EL (cell line): Measurements from ENCODE around the gene PRRG2.

Source experiments
- DNase-seq: peaks from one replicate; pipeline ENCODE4 v3.0.0-alpha.2; 2016

Gene PRRG2

DNA sequence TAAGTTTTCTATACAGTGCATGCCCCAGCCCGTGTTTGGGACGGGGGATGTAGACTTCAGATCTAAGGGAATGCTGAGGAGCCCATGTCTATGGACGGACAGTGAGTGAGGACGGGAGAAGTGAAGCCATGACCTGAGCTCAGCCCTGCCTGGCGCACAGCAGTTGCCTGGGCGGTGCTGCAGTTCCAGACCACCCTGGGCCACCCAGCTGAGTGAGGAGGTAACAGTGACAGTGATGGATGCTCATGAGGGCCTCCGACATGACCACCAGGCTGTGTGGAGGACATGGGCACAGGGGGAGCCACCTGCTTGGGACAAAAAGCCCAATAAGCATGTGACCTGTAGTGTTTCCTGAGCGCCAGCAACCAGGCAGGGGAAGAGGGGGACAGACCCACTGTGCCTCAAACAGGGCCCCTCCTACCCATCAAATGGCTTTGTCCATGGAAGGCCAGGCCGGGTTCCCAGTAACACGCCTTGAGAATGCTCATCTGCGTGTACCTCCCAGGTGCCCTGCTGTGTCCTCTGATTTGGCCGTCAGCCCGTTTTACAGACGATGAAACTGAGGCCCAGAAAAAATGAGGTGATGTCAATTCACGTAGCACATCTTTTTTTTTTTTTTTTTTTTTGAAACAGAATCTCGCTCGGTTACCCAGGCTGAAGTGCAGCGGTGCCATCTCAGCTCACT lies 23.3 kb upstream of the PRRG2 start:
- DNase-seq: no peak

DNA sequence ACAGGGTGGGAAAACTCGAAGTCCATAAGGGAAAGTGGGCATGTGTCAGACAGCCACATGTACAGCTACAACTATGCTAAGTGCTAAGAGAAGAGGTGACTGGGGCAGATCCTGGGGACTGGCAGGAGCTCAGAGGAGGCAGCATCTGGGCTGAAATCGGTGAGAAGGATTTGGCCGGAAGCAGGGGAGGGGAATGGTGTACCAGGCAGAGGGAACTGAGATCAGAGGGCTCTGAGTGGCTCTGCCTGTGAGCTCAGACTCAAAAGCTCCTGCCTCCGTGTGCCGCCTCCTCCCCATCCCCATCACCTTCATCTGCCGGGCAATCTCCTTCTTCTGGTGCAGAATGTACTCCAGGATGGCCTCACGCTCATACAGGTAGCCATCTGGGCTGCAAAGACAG lies 22.5 kb upstream of the PRRG2 start:
- DNase-seq: no peak

DNA sequence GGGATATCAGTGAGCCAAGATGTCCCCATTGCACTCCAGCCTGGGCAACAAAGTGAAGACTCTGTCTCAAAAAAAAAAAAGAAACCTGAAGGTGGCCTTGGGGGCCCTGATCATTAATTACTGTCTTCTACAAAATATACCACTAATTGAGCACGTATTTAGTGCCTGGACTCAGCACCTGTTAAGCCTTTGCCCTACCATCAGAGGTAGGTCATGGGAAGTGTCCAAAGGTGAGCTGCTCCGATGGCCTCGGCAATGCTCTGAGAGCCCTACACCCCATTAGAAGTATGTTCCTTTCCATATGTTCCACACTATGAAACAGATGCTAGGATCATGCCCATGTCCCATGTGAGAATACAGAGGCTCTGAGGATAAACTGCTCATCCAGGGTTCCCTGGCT lies 21.7 kb upstream of the PRRG2 start:
- DNase-seq: no peak

DNA sequence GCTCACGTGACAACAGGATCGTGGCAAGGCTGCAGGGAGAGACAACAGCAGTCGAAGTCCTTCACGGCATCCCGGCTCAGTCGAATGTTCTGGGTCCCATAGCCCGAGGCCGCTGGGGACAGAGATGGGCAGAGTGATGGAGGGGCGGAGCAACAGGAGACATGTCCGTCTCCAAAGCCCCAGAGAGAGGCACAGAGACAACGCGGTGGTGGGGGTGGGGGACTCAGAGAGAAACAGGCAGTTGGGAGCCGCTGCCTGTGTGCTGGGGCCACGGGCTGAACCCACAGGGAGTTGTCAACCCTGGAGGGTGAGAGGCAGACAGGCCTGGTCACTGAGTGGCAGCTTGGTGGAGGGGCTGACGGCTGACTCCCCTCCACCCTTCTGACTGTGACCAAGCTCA lies 21.2 kb upstream of the PRRG2 start:
- DNase-seq: no peak

DNA sequence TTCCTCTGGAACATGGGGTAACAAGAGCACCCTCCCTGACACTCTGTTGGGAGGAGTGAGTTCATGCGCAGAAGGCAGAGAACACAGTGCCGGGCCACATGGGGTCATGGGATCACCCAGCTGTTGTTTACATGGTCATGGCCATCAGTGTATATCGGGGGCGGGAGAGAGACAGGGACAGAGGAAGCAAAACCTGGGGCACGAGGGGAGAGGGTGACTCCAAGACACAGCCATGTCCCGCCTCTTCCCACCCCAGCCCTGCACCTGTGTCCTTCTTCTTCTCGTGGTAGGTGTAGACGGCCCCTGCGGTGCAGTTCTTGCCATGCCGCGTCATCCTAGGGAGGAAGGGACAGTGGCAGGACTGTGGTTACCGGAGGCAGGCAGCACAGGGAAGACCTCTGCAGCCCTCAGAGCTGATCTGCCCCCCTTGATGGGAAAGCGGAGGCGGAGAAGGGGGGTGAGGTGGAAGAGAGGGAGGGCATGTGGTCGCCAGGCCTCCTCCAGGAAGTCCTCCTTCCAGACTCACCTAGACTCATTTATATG lies 20.7 kb upstream of the PRRG2 start:
- no peak for DNase-seq

DNA sequence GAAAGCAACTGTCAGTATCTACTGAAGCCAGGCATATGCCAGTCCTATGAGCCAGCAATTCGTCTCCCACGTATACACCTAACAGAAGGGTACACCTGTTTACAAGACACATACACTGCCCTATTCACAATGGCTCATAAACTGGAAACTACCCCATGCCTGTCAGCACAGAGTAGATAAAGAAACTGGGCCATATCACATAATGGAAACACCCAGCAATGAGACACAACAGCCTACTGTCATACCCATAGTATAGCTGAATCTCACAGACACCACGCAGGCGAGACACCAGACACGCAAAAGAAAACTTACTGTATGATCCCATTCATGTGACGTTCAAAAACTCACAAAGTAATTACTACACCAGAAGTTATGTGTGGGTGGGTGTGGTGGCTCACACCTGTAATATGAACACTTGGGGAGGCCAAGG lies 16.5 kb upstream of the PRRG2 start:
- no peak for DNase-seq

DNA sequence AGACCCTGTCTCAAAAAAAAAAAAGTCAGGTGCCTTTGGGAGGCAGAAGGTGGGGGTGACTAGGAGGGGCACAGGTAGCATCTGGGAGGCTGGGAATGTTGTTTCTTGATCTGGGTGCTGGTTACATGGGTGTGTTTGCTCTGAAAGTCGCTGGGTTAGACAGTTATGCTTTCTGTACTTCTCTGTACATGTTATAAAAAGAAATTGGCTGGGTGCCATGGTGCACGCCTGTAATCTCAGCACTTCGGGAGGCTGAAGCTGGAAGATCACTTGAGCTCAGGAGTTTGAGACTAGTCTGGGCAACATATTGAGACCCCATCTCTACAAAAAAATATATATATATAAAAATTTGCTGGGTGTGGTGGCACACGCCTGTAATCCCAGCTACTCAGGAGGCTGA lies 15.9 kb upstream of the PRRG2 start:
- no peak for DNase-seq

DNA sequence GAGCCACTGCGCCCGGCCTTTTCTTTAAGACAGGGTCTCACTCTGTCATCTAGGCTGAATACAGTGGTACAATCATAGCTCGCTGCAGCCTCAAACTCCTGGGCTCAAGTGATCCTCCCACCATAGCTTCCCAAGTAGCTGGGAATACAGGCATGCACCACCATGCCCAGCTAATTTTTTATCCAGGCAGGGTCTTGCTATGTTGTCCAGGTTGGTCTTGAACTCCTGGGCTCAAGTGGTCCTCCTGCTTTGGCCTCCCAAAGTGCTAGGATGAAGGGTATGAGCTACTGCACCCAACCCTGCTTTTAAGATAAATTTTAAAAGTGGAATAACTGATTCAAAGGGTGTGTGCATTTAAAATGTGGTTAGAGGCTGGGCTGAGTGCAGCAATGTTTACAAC lies 14.8 kb upstream of the PRRG2 start:
- DNase-seq: no peak

DNA sequence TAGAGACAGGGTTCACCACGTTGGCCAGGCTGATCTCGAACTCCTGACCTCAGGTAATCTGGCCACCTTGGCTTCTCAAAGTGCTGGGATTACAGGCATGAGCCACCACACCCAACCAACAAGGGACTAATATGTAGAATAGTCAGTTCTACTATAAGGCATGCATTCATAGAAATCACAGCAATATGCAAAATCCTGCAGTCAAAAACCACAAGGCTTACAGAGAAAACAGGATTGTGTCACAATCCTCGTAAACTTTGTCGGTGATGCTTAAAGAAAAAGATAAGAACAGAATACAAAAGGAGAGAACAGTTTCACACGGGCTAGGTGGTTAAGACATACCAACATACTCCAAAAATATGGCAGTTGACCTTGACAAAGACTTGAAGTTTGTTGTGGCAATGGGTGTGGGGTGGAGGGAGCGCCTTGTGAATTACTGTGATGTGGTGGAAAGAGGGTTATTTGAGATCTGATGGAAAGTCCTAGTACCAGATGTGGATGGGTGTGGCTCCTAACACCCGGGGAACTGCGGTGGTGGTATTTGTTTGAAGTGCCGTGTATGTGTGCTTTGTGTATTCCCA lies 13.2 kb upstream of the PRRG2 start:
- no peak for DNase-seq

DNA sequence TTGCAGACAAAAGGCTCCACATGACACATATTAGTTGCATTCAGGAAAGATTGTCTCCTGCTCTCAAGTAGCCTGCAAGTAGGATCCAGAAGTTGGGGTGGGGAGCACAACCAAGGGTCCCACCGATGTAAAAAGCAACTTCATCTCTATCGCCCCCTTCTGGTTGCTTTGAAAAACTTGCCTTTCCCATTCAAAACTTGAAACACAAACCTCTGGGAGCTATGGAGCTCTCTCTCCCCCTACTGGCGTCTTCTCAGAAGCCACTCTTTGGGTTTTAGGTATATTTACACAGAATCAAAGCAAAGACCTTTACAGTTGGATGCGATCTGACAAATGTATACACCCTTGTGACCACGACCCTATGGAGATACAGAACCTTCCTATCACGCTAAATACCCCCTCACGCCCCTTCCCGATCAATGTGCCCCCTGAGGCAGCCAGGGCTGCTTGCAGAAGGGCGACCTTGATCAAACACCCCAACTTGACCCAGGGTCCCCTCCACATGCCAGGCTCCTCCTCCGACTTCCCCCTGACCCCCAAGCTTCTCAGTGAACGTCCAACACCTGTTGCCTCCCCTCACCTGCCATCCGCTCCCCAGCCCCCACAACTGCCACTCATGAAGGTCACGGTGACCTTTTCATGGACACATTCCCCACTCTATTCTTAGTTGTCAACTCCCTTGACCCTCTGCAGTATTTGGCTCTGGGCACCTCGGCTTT lies 10.8 kb upstream of the PRRG2 start:
- DNase-seq: peak; percentile 83

DNA sequence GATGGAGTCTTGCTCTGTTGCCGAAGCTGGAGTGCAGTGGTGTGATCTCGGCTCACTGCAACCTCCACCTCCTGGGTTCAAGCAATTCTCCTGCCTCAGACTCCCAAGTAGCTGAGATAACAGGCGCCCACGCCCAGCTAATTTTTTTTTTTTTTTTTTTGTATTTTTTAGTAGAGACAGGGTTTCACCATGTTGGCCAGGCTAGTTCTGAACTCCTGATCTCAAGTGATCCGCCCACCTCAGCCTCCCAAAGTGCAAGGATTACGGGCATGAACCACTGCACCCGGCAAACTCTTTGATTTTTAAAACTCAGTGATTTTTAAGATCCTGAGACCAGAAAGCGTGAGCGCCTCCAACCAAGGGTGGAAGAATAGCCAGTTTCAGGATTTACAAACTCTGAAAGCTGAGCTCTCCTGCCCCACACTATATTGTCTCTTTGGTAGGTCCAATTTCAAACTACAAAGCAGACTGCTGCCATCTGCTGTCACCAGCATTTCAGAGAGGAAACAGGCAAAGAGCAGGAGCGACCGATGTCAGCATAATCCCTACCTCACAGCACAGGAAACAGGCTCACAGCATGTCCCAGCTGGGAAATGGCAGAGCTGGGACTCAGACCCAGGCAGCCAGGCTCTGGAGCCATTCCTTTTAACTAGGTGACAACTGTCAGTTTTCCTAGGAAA lies 10.0 kb upstream of the PRRG2 start:
- DNase-seq: peak; percentile 28

DNA sequence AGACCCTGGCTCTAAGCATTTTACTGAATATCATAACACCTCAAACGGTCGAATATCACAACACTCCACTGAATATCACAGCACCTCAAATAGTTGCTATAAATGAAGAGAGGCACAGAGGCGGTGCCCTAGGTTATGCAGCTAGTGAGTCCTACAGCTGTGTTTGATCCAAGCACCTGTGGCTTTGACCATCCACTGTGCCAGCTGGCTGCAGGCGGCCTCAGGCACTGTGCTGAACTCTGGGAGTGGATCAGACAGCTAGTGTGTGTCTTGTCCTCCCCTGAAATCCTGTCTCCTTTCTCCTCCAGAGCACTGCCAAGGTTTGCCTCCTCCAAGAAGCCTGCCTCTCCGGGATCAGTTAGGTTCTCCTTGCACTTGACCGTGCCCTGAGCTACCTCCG lies 8.1 kb upstream of the PRRG2 start:
- DNase-seq: no peak

DNA sequence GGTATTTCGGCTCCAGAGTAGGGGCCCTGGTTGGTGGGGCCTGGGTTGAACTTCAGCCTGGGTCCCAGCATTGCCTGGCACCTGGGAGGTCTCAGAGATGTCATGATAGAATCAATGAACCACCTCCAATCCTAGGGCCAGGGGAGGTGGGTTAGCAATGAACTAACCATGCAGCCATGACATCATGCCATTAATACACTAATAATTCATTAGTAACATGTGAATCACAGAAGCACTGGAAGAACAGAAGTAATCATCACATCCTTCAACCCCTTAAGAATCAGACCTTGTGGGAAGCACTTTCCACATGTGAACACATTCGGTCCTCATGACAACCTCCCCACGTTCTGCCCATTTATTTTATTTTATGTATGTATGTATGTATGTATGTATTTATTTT lies 7.7 kb upstream of the PRRG2 start:
- no peak for DNase-seq

DNA sequence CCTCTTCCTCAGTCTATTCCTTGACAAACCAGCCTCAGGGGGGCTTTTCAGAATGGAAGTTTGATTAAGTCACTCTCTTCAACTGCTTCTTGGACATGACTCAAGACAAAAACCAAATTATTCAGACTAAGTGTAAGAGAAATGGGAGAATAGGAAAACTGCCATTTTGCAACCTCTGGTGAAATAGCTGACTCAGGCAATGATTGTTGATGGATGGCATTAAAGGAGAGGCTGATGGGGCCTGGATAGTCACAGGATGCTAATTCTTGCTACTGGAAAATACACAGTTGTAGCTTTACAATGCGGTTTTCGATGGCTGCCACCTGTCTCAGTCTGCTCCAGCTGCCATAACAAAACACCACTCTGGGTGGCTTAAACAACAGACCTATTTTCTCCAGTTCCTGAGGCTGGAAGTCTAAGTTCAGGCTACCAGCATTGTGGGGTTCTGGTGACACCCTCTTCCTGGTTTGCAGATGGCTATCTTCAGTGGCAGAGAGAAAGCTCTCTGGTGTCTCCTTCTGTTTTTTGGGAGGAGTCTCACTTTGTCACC lies 6.8 kb upstream of the PRRG2 start:
- DNase-seq: no peak

DNA sequence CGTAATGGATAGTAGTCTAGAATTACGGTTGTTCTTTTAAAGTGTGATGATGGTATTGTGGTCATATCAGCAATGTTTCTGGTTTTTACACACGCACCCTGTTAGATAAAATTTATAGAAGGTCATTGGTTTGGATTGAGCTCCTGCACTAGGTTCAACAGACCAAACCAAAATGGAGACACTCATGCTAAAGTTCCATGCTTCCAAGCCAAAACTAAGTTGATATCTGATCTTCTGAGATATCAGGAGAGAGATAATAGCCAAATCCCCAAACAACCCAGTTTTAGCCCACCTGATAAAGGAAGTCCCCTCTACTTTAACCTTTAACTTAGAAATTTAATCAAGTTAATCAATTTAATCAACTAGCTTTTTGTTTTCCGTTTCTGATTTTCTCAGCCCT lies 1.9 kb upstream of the PRRG2 start:
- DNase-seq: no peak

DNA sequence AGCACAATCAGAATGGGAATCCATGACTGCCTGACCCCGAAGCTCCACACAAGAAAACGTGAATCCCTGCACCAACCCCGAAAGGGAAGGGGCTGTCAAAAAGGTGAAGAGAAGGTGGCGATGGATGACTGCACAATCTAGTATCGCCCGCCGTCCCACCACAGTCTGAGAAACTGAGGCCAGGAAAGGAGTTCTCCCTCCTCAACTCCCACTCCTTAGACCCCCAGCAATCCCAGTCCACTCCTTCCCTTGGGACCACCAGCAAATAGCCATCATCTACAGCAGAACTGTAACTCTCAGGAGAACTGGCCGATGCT lies 1.2 kb upstream of the PRRG2 start:
- DNase-seq: no peak

DNA sequence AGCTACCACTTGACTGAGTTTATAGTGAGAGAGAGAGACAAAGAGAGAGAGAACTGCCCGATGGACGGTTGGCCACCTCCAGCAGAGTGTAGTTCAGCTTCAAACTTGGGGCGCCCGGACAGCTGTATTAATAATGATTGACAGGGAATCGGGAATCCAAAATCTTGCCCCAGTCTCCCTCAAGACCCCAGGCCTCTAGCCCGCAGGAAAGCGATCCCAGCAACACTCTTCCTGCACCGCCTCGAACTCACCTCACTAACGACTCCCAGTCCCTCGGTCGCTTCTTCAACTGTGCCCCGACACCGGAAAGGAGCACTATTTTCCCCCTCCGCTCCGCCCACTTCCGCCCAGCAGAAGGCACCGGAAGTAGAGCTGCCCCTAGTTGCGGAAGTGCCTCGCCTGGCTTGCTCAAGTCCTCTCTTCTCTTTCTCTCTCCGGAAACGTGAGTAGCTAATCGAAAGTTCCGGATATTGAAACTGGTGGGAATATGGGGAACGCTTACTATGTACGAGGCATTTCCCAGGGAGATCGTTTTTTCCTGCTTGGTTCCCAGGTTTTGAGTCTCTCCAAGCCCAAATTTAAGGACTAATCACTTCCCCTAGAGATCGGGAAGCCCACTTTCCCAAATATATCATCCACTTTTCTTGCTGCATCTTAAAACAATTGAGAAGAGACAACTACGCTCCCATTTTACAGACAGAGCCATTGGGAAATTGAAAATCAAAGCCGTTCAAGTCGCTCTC lies 681 bp upstream of the PRRG2 start, which contains the start of gene NOSIP:
TSS of gene NOSIP (minus strand) at position 293 of the 743 bp plus-strand sequence. CDS start 19,865 bp downstream, outside the sequence.
- DNase-seq: peak; percentile 96

DNA sequence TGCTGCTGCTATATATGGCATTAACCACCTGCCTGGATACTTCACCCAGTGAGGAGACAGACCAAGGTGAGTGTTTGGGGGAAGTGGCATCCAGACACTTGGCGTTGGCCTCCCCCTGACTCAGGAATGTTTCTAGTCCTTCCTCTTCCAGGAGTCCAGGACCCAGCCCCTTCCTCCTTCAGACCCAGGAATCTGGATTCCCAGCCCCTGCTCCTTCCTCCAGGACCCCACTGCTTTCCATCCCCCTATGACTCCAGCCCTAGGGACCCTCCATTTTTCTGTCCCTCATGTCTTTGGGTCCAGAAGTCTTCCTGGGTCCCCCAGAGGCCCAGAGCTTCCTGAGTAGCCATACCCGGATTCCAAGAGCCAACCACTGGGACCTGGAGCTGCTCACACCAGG lies 2.1 kb downstream of the PRRG2 start:
- DNase-seq: no peak

DNA sequence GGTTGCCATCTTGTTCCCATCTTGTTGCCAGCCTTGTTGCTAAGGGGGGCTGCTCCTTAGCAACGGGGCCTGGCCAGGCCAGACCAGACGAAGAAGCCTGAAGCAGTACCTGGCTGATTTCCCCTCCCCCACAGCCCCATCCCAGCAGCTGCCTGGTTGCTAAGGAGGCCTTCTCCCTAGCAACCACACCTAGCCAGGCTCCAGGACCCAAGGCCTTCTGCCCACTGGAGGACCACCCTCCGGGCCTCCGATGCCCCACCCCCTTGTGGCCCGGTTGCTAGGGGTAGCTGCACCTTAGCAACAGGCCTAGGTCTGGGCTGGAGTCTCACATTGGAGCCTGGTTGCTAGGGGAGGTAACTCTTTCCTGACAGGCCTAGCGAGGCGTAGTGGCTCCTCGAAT lies 3.9 kb downstream of the PRRG2 start:
- no peak for DNase-seq

DNA sequence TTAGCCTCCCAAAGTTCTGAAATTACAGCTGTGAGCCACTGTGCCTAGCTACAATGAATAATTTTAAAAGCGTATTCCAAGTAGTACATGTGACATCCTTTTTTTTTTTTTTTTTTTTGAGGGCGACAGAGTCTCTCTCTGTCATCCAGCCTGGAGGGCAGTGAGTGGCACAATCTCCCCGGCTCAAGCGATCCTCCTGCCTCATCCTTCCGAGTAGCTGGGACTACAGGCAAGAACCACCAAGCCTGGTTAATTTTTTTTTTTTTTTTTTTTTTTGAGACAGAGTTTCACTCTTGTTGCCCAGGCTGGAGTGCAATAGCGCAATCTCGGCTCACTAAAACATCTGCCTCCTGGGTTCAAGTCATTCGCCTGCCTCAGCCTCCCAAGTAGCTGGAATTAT lies 6.1 kb downstream of the PRRG2 start:
- no peak for DNase-seq

DNA sequence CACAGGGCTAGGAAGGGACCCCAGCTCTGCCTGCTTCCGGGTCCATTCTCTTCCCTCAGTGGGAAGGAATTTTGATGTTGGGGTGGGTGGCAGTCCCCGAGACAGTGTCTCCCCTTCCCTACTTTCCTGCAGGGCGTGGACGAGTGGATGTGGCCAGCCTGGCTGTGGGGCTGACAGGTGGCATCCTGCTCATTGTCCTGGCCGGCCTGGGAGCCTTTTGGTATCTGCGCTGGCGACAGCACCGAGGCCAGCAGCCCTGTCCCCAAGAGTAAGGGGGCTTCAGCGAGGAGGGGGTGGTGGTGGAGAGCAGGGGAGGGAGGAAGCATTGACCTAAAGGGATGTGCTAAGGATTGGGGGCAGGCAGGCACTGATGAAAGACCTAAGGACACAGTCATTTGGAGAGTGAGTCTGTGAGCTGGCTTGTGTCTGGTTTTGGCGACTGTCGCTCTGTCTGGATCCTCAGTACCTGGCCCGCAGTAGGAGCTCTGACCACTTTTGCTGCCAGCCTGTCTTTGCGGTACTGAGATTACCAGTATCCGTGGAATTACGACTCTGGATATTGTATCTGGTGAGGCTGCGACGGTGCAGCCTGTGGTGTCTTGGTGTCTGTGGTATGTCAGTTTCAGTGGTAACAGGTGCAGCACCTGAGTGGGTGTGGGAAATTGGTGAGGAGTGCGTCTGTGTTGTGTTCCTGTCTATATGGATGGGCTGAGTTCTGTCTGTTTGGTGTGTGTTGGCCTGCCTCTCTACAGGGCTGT lies 7.4 kb downstream of the PRRG2 start:
- DNase-seq: no peak

DNA sequence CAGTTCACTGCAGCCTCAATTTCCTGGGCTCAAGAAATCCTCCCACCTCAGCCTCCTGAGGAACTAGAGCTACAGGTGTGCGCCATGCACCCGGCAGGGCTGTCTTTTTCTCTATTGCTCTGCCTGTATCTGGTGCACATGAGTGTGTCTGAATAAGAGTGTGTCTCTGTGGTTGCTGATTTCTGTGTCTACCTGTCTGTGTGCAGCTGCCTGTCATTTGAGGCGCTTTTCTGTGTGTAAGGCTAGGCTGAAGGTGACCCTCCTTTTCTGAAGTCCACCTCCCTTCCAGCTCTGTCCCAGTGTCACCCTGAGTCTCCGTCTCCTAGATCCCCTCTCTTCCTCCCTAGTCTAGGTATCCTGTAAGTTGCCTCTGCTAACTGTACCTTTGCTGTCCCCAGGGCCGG lies 8.4 kb downstream of the PRRG2 start:
- DNase-seq: no peak
